HS-27A (cell line): ENCODE results near the gene CNIH1.
"Not testable (repeated sequence)": the region's sequence is repeated elsewhere in the genome, so short reads cannot be mapped to it uniquely, and the experiment has no call there.

ENCODE experiments used
- DNase-seq: peaks from one replicate; pipeline ENCODE4 v3.0.0-alpha.2; 2012; ENCODE audit warnings: low read depth, missing footprints

The CNIH1 gene

DNA sequence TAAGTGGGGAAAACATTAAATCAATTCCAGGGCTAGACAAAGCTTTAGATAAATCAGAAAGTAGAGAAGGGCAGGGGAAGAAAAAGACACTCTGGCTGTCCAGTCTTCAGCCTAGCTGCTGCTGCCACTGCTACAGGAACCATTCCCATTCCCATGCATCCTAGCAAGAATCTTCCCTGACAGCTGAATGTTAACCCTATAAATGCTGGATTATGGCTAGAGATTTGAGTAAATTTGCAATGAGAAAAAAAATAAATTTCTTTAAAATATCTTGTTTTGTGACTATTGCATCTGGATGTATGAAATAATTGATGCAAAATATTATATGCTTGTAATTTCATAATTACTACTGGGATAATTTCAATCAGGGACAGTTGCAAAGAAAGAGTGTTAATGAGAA is 59.4 kb downstream of the CNIH1 start:
- DNase-seq, result no peak

DNA sequence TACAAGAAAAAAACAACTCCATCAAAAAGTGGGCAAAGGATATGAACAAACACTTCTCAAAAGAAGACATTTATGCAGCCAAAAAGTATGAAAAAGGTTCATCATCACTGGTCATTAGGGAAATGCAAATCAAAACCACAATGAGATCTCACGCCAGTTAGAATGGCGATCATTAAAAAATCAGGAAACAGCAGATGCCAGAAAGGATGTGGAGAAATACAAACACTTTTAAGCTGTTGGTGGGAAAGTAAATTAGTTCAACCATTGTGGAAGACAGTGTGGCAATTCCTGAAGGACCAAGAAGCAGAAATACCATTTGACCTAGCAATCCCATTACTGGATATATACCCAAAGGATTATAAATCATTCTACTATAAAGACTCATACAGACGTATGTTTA is 60.6 kb downstream of the CNIH1 start:
- DNase-seq, result not testable (repeated sequence)

DNA sequence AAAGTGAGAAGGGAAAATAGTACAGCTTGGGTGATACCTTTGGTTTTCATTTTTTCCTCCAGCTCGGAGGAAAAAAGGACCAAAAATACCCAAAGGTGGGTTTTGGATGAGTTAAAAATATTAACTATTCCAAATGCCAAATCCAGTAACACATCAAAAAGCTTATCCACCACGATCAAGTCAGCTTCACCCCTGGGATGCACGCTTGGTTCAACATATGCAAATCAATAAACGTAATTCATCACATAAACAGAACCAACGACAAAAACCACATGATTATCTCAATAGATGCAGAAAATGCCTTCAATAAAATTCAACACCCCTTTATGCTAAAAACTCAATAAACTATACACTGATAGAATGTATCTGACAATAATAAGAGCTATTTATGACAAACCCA is 62.3 kb downstream of the CNIH1 start:
- DNase-seq, result not testable (repeated sequence)

DNA sequence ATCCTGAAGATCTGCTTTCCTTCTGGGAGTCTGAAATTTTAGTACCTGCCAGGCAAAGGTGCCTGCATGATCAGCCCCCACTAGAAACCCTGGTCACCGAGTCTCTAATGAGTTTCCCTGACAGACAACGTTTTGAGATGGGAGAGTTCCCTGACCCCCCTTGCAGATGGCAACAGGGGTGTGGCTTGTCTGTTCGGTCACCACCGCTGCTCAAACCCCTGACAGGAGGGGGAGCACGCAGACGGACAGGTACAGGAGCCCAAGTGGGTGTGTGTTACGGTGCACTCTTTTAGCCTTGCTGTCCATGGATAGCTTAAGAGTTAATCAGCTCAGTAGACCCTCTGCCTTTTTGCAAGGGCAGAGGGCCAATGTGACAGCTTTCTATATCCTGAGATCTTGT is 63.7 kb downstream of the CNIH1 start:
- no peak for DNase-seq

DNA sequence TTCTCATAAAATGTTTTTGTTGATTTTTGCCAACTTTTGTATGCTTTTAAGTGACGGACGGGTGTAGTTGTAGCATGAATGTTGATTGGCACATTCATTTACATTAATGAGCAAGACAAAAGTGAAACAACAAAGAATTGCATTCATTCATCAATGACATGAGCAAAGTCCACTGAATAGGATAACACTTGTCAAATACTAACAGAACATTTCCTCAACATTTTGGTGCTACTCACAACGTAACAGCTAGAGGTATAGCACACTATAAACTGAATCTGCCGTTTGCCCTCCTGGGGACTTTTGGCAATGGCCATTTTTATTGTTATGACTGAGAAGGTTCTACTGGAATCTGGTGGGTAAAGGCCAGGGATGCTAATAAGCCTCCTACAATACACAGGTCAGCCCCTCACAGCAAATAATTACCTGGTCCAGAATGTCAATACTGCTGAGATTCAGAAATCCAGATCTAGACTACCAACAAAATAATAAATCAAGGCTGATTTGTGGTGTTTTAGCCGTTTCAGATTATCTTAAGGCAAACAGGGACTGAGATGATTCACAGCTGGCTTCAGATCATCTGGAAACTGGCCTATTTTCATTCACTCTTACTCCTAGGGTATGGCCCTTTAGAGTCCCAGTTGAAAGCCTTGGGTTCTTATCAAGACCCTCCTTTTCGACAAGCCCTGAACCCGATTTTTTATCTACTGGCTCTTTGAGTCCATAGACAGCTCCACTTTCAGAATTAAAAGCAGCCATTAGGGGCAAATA is 66.9 kb downstream of the CNIH1 start:
- DNase-seq, result no peak
